ENCODE data around the gene FRY.
A peak's percentile ranks its signal among the peaks of the same experiment; 100 is the strongest.

Gene FRY

GRCh38 chr13:32246468-32246867 lies 214.9 kb downstream of the FRY start:
- Histone ChIP-seq H3K27ac (ENCODE audit: low read length) (no peak overlapping the region), H3K4me1 (ENCODE audit: low read length) (peaks cover 17% of the 10 kb centered on the region), H3K27me3 (ENCODE audit: low read depth, low read length) (no peaks in the 10 kb centered on the region; the same call in none of the 2 replicates), H3K36me3 (replicated peaks; ENCODE audit: low read depth, low read length) (no peaks in the 10 kb centered on the region), H3K79me2 (ENCODE audit: low read length) (no peaks in the 10 kb centered on the region), H3K4me3 (ENCODE audit: low read length) (no peak overlapping the region), H3K9me3 (ENCODE audit: insufficient read depth, low read length) (no peaks in the 10 kb centered on the region), H2AFZ (ENCODE audit: low read depth, low read length) (no peak overlapping the region), H4K20me1 (ENCODE audit: insufficient read depth, low read length) (no peaks in the 10 kb centered on the region), H3K4me2 (ENCODE audit: low read length) (no peak overlapping the region), H3K9ac (ENCODE audit: low read length) (no peak overlapping the region)
- TF ChIP-seq CTCF (IDR thresholded peaks at IDR 0.05; ENCODE audit: low read depth, low read length) (peak; percentile 75), EZH2phosphoT487 (IDR thresholded peaks at IDR 0.05; ENCODE audit: low read depth) (no peak)

- peaks cover 17% of the 10 kb centered on the region for H3K4me1 ChIP-seq (ENCODE audit: low read length)
- no peak overlapping the region for H3K27ac ChIP-seq (ENCODE audit: low read length)
- no peaks in the 10 kb centered on the region for H4K20me1 ChIP-seq (ENCODE audit: insufficient read depth, low read length)
- no peak overlapping the region for H3K4me3 ChIP-seq (ENCODE audit: low read length)
- H3K9ac ChIP-seq (ENCODE audit: low read length): no peak overlapping the region
- H3K27me3 ChIP-seq (ENCODE audit: low read depth, low read length): no peaks in the 10 kb centered on the region; the same call in none of the 2 replicates
- no peak overlapping the region for H2AFZ ChIP-seq (ENCODE audit: low read depth, low read length)
- no peak overlapping the region for H3K4me2 ChIP-seq (ENCODE audit: low read length)
- no peaks in the 10 kb centered on the region for H3K36me3 ChIP-seq (replicated peaks; ENCODE audit: low read depth, low read length)
- TF ChIP-seq CTCF (IDR thresholded peaks at IDR 0.05; ENCODE audit: low read depth, low read length) (no peak), EZH2phosphoT487 (IDR thresholded peaks at IDR 0.05; ENCODE audit: low read depth) (no peak)
- H3K79me2 ChIP-seq (ENCODE audit: low read length): no peaks in the 10 kb centered on the region
- H3K9me3 ChIP-seq (ENCODE audit: insufficient read depth, low read length): no peaks in the 10 kb centered on the region
Measured at GRCh38 chr13:32247887-32248286, 216.3 kb downstream of the FRY start.

- no peak overlapping the region for H3K27ac ChIP-seq (ENCODE audit: low read length)
- no peak overlapping the region for H3K9ac ChIP-seq (ENCODE audit: low read length)
- H2AFZ ChIP-seq (ENCODE audit: low read depth, low read length): no peak overlapping the region
- no peaks in the 10 kb centered on the region for H3K79me2 ChIP-seq (ENCODE audit: low read length)
- H3K36me3 ChIP-seq (replicated peaks; ENCODE audit: low read depth, low read length): no peaks in the 10 kb centered on the region
- no peak for TF ChIP-seq CTCF (IDR thresholded peaks at IDR 0.05; ENCODE audit: low read depth, low read length)
- TF ChIP-seq EZH2phosphoT487 (IDR thresholded peaks at IDR 0.05; ENCODE audit: low read depth): no peak
- no peak overlapping the region for H3K4me3 ChIP-seq (ENCODE audit: low read length)
- H4K20me1 ChIP-seq (ENCODE audit: insufficient read depth, low read length): no peaks in the 10 kb centered on the region
- H3K4me1 ChIP-seq (ENCODE audit: low read length): peaks cover 17% of the 10 kb centered on the region
- no peak overlapping the region for H3K4me2 ChIP-seq (ENCODE audit: low read length)
- H3K9me3 ChIP-seq (ENCODE audit: insufficient read depth, low read length): no peaks in the 10 kb centered on the region
- no peaks in the 10 kb centered on the region; the same call in none of the 2 replicates for H3K27me3 ChIP-seq (ENCODE audit: low read depth, low read length)
Measured at GRCh38 chr13:32248801-32249200, 217.2 kb downstream of the FRY start.

DNA sequence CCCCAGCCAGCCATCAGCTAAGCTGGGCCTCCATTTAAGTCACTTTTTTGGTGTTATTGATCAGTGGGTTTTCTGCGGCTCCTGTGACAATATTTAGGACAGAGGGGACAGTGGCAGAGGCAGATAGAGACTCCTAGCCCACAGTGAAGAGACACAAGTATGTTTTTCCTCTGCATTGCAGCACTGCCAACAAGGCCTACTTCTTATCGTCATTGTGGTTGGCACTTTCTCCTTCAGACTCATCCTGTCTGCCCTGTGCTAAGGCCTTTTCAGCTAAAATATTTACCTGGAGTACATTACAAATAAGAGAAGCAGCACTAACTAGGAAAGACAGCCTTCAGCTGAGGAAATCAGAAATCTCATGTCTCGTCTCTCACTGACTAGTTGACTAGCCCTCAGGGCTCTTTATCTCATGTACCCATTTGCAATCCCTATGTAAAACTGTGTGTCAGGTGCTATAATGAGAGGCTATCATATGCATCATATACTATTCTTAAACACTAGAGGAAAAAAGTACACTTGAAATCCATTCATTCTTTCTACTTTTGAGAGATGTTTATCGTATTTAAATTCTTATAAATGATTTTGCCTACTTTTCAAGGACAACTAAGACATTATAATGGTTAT lies 221.4 kb downstream of the FRY start:
- Histone ChIP-seq H3K4me3 (ENCODE audit: low read length) (no peak overlapping the region), H2AFZ (ENCODE audit: low read depth, low read length) (no peak overlapping the region), H3K9ac (ENCODE audit: low read length) (no peak overlapping the region), H3K4me1 (ENCODE audit: low read length) (peaks cover 11% of the 10 kb centered on the region), H3K27me3 (ENCODE audit: low read depth, low read length) (peaks cover 11% of the 10 kb centered on the region), H3K4me2 (ENCODE audit: low read length) (no peak overlapping the region), H3K9me3 (ENCODE audit: insufficient read depth, low read length) (no peaks in the 10 kb centered on the region), H3K27ac (ENCODE audit: low read length) (no peak overlapping the region), H3K36me3 (replicated peaks; ENCODE audit: low read depth, low read length) (no peaks in the 10 kb centered on the region), H4K20me1 (ENCODE audit: insufficient read depth, low read length) (no peaks in the 10 kb centered on the region), H3K79me2 (ENCODE audit: low read length) (no peaks in the 10 kb centered on the region)
- TF ChIP-seq CTCF (IDR thresholded peaks at IDR 0.05; ENCODE audit: low read depth, low read length) (no peak), EZH2phosphoT487 (IDR thresholded peaks at IDR 0.05; ENCODE audit: low read depth) (no peak)
